Keratinocyte (primary cell): ENCODE results near the gene MBTPS1. TPM values are rescaled to one million over a fixed set of nuclear protein-coding genes. Genes with fewer than 3 reads are reported as not detected.

Experiments used
- DNase-seq: peaks from one replicate; pipeline ENCODE4 v3.0.0-alpha.2; 2011; ENCODE audit warnings: low read depth, missing footprints, low spot score
- FAIRE-seq: peaks from 2 replicates; lab custom pipeline; 2011; peaks lifted over from hg19 to GRCh38; lab: Jason Lieb, UNC
- H2AFZ ChIP-seq: 2 replicates; pipeline ENCODE4 v1.6.0; 2012; ENCODE audit warnings: low read length, control low read depth, inconsistent platforms; ENCODE audit not compliant: control insufficient read depth
- H3K27ac ChIP-seq: 2 replicates; pipeline ENCODE4 v1.5.1; 2011; ENCODE audit warnings: low read length; ENCODE audit not compliant: control insufficient read depth, insufficient read depth
- H3K27me3 ChIP-seq: 3 replicates; pipeline ENCODE4 v1.6.0; 2011; ENCODE audit warnings: low read length; ENCODE audit not compliant: control insufficient read depth, insufficient read depth; ENCODE audit errors: extremely low read depth
- H3K36me3 ChIP-seq, 2 experiments: 2 replicates in 1 of 2; 3 replicates in 1 of 2; pipeline ENCODE4 v1.5.1; 2011; ENCODE audit warnings: low read length in 2 of 2, mild to moderate bottlenecking in 1 of 2; ENCODE audit not compliant: control insufficient read depth in 2 of 2, insufficient read depth in 2 of 2; ENCODE audit errors: extremely low read depth in 1 of 2
- H3K4me1 ChIP-seq: 3 replicates; pipeline ENCODE4 v1.5.1; 2011; ENCODE audit warnings: low read length; ENCODE audit not compliant: control insufficient read depth, insufficient read depth; ENCODE audit errors: extremely low read depth
- H3K4me2 ChIP-seq: 3 replicates; pipeline ENCODE4 v1.6.0; 2011; ENCODE audit warnings: low read depth, low read length; ENCODE audit not compliant: control insufficient read depth, insufficient read depth; ENCODE audit errors: extremely low read depth
- H3K4me3 ChIP-seq, 3 experiments: fragments of 200-600 bp in 1 of 3; sonication (generic) in 1 of 3; 2 replicates in 2 of 3; 3 replicates in 1 of 3; pipeline ENCODE4 v1.5.1; 2011 to 2016; ENCODE audit warnings: low read length in 3 of 3, mild to moderate bottlenecking in 3 of 3, control low read depth in 2 of 3, inconsistent platforms in 1 of 3, low read depth in 1 of 3, mixed read lengths in 1 of 3, mixed run types in 1 of 3, moderate library complexity in 1 of 3; ENCODE audit not compliant: control insufficient read depth in 2 of 3, insufficient read depth in 2 of 3; ENCODE audit errors: extremely low read depth in 1 of 3
- H3K79me2 ChIP-seq: 2 replicates; pipeline ENCODE4 v1.6.0; 2012; ENCODE audit warnings: low read length; ENCODE audit not compliant: control insufficient read depth, insufficient read depth
- H3K9ac ChIP-seq: 3 replicates; pipeline ENCODE4 v1.6.0; 2011; ENCODE audit warnings: low read length; ENCODE audit not compliant: control insufficient read depth, insufficient read depth; ENCODE audit errors: extremely low read depth
- H3K9me1 ChIP-seq: 3 replicates; pipeline ENCODE4 v1.6.0; 2011; ENCODE audit warnings: low read length; ENCODE audit not compliant: control insufficient read depth, insufficient read depth; ENCODE audit errors: extremely low read depth
- H3K9me3 ChIP-seq: 2 replicates; pipeline ENCODE4 v1.5.1; 2012; ENCODE audit warnings: low read depth, low read length; ENCODE audit not compliant: control insufficient read depth
- H4K20me1 ChIP-seq: 3 replicates; pipeline ENCODE4 v1.6.0; 2011; ENCODE audit warnings: low read length; ENCODE audit not compliant: control insufficient read depth, insufficient read depth; ENCODE audit errors: extremely low read depth
- CTCF ChIP-seq, 3 experiments: IDR thresholded peaks in 1 of 3; conservative IDR thresholded peaks in 1 of 3; optimal IDR thresholded peaks in 1 of 3; 2 replicates in 2 of 3; 3 replicates in 1 of 3; pipeline versions ENCODE3 to v1.5.1; 2011; ENCODE audit warnings: low read length in 3 of 3, mild to moderate bottlenecking in 3 of 3, moderate library complexity in 2 of 3, control low read depth in 1 of 3, inconsistent platforms in 1 of 3; ENCODE audit not compliant: insufficient read depth in 2 of 3; ENCODE audit errors: extremely low read depth in 1 of 3
- EZH2 ChIP-seq: IDR thresholded peaks from one replicate; pipeline ENCODE4 v1.6.1; 2012; ENCODE audit warnings: inconsistent platforms, mild to moderate bottlenecking, low read length, moderate library complexity
- dilution Hi-C: fragments of 300-500 bp; cut with MboI; formaldehyde crosslinking; loops from one replicate; pipeline ENCODE4 v1.7.0; 2020; ENCODE audit warnings: low sequenced_read_pairs; ENCODE audit not compliant: extremely low pct_ligation_motif_present
- polyA plus RNA-seq, 5 experiments: library from polyadenylated mRNA; depleted of rRNA in 3 of 5; stranded (reverse) in 3 of 5; stranded (forward) in 1 of 5; unstranded in 1 of 5; fragments of >200 nt; gene quantifications; 1 replicate in 1 of 5; 2 replicates in 3 of 5; 3 replicates in 1 of 5; pipeline versions ENCODE4 v1.2.1 to v1.2.3, GENCODE V29; 2011 to 2012; ENCODE audit warnings: missing spikeins in 2 of 5, low read depth in 1 of 5, low replicate concordance in 1 of 5

MBTPS1 gene
- polyA plus RNA-seq, 1 donor (not counting 4 experiments of a cell fraction or from before 2014, with no cell fraction given): 56.0 TPM

GRCh38 chr16:84087466-84088151 lies 29.1 kb downstream of the MBTPS1 start:
- no peaks in the 10 kb centered on the region for H3K4me1 ChIP-seq
- H4K20me1 ChIP-seq: no peaks in the 10 kb centered on the region
- DNase-seq: no peak
- no peak overlapping the region for H2AFZ ChIP-seq
- no peaks in the 10 kb centered on the region for H3K9me3 ChIP-seq
- H3K79me2 ChIP-seq: no peaks in the 10 kb centered on the region
- H3K27ac ChIP-seq: no peak overlapping the region
- no peaks in the 10 kb centered on the region for H3K27me3 ChIP-seq
- H3K4me3 ChIP-seq: no peak overlapping the region
- peaks cover 22 to 41% of the 10 kb centered on the region in 2 experiments for H3K36me3 ChIP-seq
- no peak for FAIRE-seq
- TF ChIP-seq EZH2 (no peak), CTCF (optimal IDR thresholded peaks at IDR 0.05 in 1 of 3, IDR thresholded peaks at IDR 0.05 in 1 of 3, conservative IDR thresholded peaks at IDR 0.05 in 1 of 3; ENCODE audit: extremely low read depth in 1 of 3, insufficient read depth in 2 of 3, low read length in 3 of 3) (no peak)
- H3K9ac ChIP-seq: no peak overlapping the region
- H3K9me1 ChIP-seq: no peaks in the 10 kb centered on the region
- no peak overlapping the region for H3K4me2 ChIP-seq
- dilution Hi-C loops: no loop called here

GRCh38 chr16:84087001-84087400 lies 29.7 kb downstream of the MBTPS1 start:
- Histone ChIP-seq H2AFZ (no peak overlapping the region), H3K27me3 (no peaks in the 10 kb centered on the region), H3K9ac (no peak overlapping the region), H3K36me3 (peaks cover 21 to 41% of the 10 kb centered on the region in 2 experiments), H3K27ac (no peak overlapping the region), H4K20me1 (no peaks in the 10 kb centered on the region), H3K4me1 (no peaks in the 10 kb centered on the region), H3K79me2 (no peaks in the 10 kb centered on the region), H3K9me3 (no peaks in the 10 kb centered on the region), H3K9me1 (no peaks in the 10 kb centered on the region), H3K4me2 (no peak overlapping the region), H3K4me3 (no peak overlapping the region)
- TF ChIP-seq EZH2 (no peak), CTCF (optimal IDR thresholded peaks at IDR 0.05 in 1 of 3, IDR thresholded peaks at IDR 0.05 in 1 of 3, conservative IDR thresholded peaks at IDR 0.05 in 1 of 3; ENCODE audit: extremely low read depth in 1 of 3, insufficient read depth in 2 of 3, low read length in 3 of 3) (no peak)
- DNase-seq: no peak
- FAIRE-seq: no peak
- dilution Hi-C loops: no loop called here
